Sigmoid colon (tissue), 3 donors: ENCODE measurements around the gene KRTDAP.

Source experiments
- CTCF ChIP-seq, 4 experiments: fragments of 450-650 bp in 3 of 4; fragments of 200-600 bp in 1 of 4; IDR thresholded peaks; one replicate each; pipeline ENCODE4 v1.5.1; 2016 to 2019; ENCODE audit warnings: antibody characterized with exemption in 4 of 4, mild to moderate bottlenecking in 3 of 4, moderate library complexity in 2 of 4
- POLR2A ChIP-seq, 2 donors: fragments of 450-650 bp; IDR thresholded peaks; one replicate each; pipeline ENCODE4 v1.6.1; 2016; ENCODE audit warnings: antibody characterized with exemption in 2 of 2, mild to moderate bottlenecking in 2 of 2, moderate library complexity in 2 of 2

DNA sequence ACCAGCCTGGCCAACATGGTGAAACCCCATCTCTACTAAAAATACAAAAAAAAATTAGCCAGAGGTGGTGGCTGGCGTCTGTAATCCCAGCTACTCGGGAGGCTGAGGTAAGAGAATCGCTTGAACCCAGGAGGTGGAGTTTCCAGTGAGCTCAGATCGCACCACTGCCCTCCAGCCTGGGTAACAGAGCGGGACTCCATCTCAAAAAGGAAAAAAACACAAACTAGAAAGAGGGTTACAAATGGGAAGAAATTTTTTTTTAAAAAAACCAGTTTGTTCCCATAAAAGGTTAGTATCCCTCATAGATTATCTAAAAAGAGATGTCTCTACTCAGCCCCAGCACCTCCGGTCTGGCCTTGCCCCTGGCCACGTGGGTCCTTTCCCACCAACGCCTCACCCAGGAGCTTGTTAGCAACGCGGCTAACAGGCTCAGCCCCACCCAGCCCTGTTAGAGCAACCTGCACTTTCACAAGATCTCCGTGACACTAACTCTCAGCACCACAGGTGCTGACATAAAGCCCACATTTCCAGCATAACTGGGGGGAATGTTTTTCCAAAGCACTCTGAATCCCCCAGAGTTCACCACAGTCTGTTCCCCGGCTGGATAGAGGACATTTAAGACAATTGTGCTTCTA is 18.9 kb upstream of the KRTDAP start:
- TF ChIP-seq CTCF (IDR thresholded peaks at IDR 0.05) (no peak), POLR2A (IDR thresholded peaks at IDR 0.05) (no peak)
